OCI-LY3 (cell line): Measurements from ENCODE around the gene PRKCE.

Experiments
- H2AFZ ChIP-seq: fragments of 200-600, 300-600 bp; shearing (Covaris generic); 2 replicates; pipeline ENCODE4 v1.6.0; 2014; ENCODE audit warnings: antibody characterized with exemption, low read depth, low read length
- H3K27ac ChIP-seq: fragments of 200-600, 300-600 bp; sonication (generic); 2 replicates; pipeline ENCODE4 v1.5.1; 2014; ENCODE audit warnings: mild to moderate bottlenecking, low read length, moderate library complexity, mixed read lengths
- H3K27me3 ChIP-seq: fragments of 200-600, 300-600 bp; sonication (generic); 2 replicates; pipeline ENCODE4 v1.6.1; 2014; ENCODE audit warnings: low read depth, low read length, mixed read lengths
- H3K36me3 ChIP-seq: fragments of 200-600, 300-600 bp; sonication (generic); replicated peaks from 2 replicates; pipeline ENCODE3; 2014; ENCODE audit warnings: low read depth, low read length, mixed read lengths
- H3K4me1 ChIP-seq: fragments of 300-600, 200-600 bp; sonication (generic); 2 replicates; pipeline ENCODE4 v1.6.1; 2014; ENCODE audit warnings: low read length, mixed read lengths
- H3K4me2 ChIP-seq: fragments of 200-600, 300-600 bp; sonication (generic); 2 replicates; pipeline ENCODE4 v1.6.1; 2014; ENCODE audit warnings: low read length, mixed read lengths
- H3K4me3 ChIP-seq: fragments of 300-600, 200-600 bp; sonication (generic); 2 replicates; pipeline ENCODE4 v1.5.1; 2014; ENCODE audit warnings: antibody characterized with exemption, mild to moderate bottlenecking, low read length, moderate library complexity
- H3K79me2 ChIP-seq: fragments of 300-600, 200-600 bp; shearing (Covaris generic); 2 replicates; pipeline ENCODE4 v1.6.1; 2014; ENCODE audit warnings: mild to moderate bottlenecking, low read length, mixed read lengths
- H3K9ac ChIP-seq: fragments of 300-600, 200-600 bp; shearing (Covaris generic); 2 replicates; pipeline ENCODE4 v1.6.0; 2014; ENCODE audit warnings: mild to moderate bottlenecking, low read length, moderate library complexity
- H3K9me3 ChIP-seq: fragments of 200-600, 300-600 bp; shearing (Covaris generic); 2 replicates; pipeline ENCODE4 v1.6.1; 2014; ENCODE audit warnings: low read length, mixed read lengths; ENCODE audit not compliant: insufficient read depth
- H4K20me1 ChIP-seq: fragments of 200-600, 300-600 bp; sonication (generic); 2 replicates; pipeline ENCODE4 v1.6.1; 2016; ENCODE audit warnings: low read length, mixed read lengths; ENCODE audit not compliant: insufficient read depth
- EZH2phosphoT487 ChIP-seq: fragments of 200-600 bp; shearing (Covaris generic); IDR thresholded peaks from 2 replicates; pipeline ENCODE4 v1.6.1; 2018; ENCODE audit warnings: antibody characterized with exemption, mixed run types, low read depth
- TF ChIP-seq, protein P1 (sequence below): fragments of 200-600, 300-600 bp; sonication (generic); IDR thresholded peaks from 2 replicates; pipeline ENCODE4 v1.5.1; 2014; ENCODE audit warnings: antibody characterized with exemption, low read length, low read depth

Gene PRKCE

DNA sequence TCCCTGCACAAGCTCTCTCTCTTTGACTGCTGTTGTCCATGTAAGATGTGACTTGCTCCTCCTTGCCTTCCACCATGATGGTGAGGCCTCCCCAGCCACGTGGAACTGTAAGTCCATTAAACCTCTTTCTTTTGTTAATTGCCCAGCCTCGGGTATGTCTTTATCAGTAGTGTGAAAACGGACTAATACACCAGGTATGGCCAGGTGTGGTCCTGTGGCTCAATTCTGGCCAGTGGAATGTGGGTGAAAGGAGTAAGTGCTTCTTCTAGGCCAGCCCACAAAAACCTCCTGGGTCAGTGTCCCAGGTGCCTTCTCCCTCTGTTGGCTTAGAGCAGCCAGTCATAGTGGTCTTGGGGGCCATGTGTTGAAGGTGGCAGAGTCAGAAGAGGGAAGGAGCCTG lies 57.0 kb downstream of the PRKCE start:
- no peak overlapping the region for H3K4me3 ChIP-seq
- H3K9me3 ChIP-seq, result no peaks in the 10 kb centered on the region
- no peak overlapping the region for H2AFZ ChIP-seq
- TF ChIP-seq EZH2phosphoT487, result no peak
- TF ChIP-seq, protein P1, sequence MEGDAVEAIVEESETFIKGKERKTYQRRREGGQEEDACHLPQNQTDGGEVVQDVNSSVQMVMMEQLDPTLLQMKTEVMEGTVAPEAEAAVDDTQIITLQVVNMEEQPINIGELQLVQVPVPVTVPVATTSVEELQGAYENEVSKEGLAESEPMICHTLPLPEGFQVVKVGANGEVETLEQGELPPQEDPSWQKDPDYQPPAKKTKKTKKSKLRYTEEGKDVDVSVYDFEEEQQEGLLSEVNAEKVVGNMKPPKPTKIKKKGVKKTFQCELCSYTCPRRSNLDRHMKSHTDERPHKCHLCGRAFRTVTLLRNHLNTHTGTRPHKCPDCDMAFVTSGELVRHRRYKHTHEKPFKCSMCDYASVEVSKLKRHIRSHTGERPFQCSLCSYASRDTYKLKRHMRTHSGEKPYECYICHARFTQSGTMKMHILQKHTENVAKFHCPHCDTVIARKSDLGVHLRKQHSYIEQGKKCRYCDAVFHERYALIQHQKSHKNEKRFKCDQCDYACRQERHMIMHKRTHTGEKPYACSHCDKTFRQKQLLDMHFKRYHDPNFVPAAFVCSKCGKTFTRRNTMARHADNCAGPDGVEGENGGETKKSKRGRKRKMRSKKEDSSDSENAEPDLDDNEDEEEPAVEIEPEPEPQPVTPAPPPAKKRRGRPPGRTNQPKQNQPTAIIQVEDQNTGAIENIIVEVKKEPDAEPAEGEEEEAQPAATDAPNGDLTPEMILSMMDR, result no peak
- H3K4me1 ChIP-seq, result no peaks in the 10 kb centered on the region
- H3K79me2 ChIP-seq, result no peaks in the 10 kb centered on the region
- H4K20me1 ChIP-seq, result no peaks in the 10 kb centered on the region
- H3K27me3 ChIP-seq, result peaks cover 10% of the 10 kb centered on the region; the same call in 1 of the 2 replicates
- H3K36me3 ChIP-seq, result peaks cover 3% of the 10 kb centered on the region
- no peak overlapping the region for H3K9ac ChIP-seq
- no peak overlapping the region for H3K27ac ChIP-seq
- H3K4me2 ChIP-seq, result no peak overlapping the region

- no peaks in the 10 kb centered on the region for H3K79me2 ChIP-seq
- H4K20me1 ChIP-seq, result no peaks in the 10 kb centered on the region
- TF ChIP-seq, protein P1, result no peak
- TF ChIP-seq EZH2phosphoT487, result no peak
- no peak overlapping the region for H3K9ac ChIP-seq
- H3K27me3 ChIP-seq, result peaks cover 10% of the 10 kb centered on the region; the same call in 1 of the 2 replicates
- no peaks in the 10 kb centered on the region for H3K4me1 ChIP-seq
- H3K27ac ChIP-seq, result no peak overlapping the region
- no peak overlapping the region for H2AFZ ChIP-seq
- H3K4me3 ChIP-seq, result no peak overlapping the region
- no peak overlapping the region for H3K4me2 ChIP-seq
- H3K9me3 ChIP-seq, result no peaks in the 10 kb centered on the region
- peaks cover 3% of the 10 kb centered on the region for H3K36me3 ChIP-seq
Observed at GRCh38 chr2:45709137-45709536, 57.7 kb downstream of the PRKCE start.

- Histone ChIP-seq H3K4me2 (no peak overlapping the region), H3K9ac (no peak overlapping the region), H3K4me3 (no peak overlapping the region), H3K4me1 (no peaks in the 10 kb centered on the region), H3K27ac (no peak overlapping the region), H3K79me2 (no peaks in the 10 kb centered on the region), H3K9me3 (no peaks in the 10 kb centered on the region), H2AFZ (no peak overlapping the region), H4K20me1 (no peaks in the 10 kb centered on the region), H3K27me3 (0 out of 2 replicates have a peak, but pooled peaks cover 5% of the 10 kb centered on the region), H3K36me3 (peaks cover 3% of the 10 kb centered on the region)
- TF ChIP-seq, protein P1, result no peak
- TF ChIP-seq EZH2phosphoT487, result no peak
Observed at GRCh38 chr2:45710468-45710867, 59.0 kb downstream of the PRKCE start.

GRCh38 chr2:45711224-45711623 lies 59.7 kb downstream of the PRKCE start:
- no peak overlapping the region for H3K4me3 ChIP-seq
- no peak overlapping the region for H2AFZ ChIP-seq
- H3K4me1 ChIP-seq, result no peaks in the 10 kb centered on the region
- no peaks in the 10 kb centered on the region for H3K9me3 ChIP-seq
- H3K79me2 ChIP-seq, result no peaks in the 10 kb centered on the region
- 0 out of 2 replicates have a peak, but pooled peaks cover 1% of the 10 kb centered on the region for H3K27me3 ChIP-seq
- no peak overlapping the region for H3K9ac ChIP-seq
- no peak overlapping the region for H3K27ac ChIP-seq
- H3K36me3 ChIP-seq, result peaks cover 3% of the 10 kb centered on the region
- H3K4me2 ChIP-seq, result no peak overlapping the region
- TF ChIP-seq, protein P1, result no peak
- H4K20me1 ChIP-seq, result no peaks in the 10 kb centered on the region
